ENCODE measurements around the gene UBTD2.

Gene UBTD2

DNA sequence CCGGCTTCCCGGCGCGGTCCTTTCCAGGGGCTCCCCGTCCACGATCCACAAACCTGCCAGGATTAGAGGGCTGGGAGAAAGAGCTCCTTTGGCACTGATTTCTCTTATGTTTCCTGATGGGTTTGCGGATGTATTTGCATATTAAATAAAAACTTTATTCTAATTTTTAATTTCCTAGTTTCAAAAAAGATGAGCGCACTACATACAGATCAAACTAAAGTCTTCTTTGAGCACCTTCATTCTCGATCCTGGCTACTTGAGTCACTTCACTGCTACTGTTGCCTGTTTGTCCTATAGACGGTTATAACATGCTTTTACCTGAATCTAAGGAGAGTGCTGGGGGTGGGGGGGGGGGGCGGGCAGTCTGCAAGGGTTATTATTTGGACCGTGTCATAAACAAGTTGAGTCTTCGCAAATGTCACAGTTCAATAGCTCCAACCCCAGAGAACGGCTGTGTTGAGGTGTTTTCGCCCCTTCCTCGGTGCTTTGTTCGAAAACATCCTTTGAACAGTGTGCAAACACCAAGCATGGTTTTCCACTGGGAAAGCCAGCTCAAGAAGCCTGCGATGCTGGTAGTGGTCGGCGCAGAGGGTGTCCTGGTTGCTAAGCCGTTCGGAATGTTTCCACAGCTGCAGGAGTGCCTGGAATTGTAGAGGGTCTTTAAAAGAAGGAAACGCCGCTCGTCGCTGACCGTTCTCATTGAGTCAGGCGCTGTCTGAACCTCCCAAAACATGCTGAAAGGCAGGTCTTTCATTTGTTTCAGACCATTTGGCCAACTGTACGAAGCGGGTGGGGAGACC lies 94.5 kb downstream of the UBTD2 start:
- DNase-seq: no peak

DNA sequence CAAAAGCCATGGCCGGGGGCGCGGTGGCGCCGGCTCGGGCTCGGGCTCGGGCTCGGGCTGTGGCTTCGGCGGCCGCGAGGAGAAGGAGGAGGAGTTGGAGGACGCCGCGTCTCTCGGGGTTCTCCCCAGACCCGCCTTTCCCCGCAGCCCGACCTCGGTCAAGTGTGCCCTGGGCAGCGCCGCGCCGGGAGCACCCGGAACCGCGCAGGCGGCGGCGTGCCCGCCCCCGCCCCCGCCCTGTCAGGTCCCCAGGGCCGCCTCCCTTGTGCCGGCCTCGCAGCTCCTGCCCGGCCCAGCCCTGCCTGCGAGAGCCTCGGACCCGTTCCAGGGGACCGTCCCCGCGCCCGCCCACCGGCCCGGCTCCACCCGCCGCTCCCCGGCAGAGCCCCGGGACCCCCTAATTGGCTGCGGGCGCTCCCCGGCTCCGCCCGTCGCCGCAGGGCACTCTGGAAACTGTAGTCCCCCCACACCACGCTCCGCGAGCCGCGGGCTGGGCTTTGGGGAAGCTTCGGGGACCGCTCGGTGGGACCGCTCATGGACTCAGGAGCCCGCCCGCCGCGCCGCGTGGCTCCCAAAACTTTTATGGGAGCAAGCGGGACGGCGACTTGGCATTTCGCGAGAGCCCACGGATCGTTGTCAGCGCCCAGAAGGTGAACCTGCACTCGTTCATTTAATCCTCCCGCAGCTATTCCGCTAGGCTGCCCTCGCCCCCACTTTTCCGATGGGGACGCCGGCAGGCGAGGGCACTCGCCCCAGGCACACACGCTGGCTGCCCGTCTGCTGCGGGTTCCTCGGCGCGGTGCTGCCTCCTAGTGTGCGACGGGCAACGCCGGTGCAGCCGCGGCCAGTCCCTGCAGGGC lies 95.3 kb downstream of the UBTD2 start, which contains the start of gene STK10:
TSS of gene STK10 (minus strand) at position 192 of the 860 bp plus-strand sequence. CDS start at position 10, 182 bp downstream.
- peak; percentile 92 for DNase-seq

DNA sequence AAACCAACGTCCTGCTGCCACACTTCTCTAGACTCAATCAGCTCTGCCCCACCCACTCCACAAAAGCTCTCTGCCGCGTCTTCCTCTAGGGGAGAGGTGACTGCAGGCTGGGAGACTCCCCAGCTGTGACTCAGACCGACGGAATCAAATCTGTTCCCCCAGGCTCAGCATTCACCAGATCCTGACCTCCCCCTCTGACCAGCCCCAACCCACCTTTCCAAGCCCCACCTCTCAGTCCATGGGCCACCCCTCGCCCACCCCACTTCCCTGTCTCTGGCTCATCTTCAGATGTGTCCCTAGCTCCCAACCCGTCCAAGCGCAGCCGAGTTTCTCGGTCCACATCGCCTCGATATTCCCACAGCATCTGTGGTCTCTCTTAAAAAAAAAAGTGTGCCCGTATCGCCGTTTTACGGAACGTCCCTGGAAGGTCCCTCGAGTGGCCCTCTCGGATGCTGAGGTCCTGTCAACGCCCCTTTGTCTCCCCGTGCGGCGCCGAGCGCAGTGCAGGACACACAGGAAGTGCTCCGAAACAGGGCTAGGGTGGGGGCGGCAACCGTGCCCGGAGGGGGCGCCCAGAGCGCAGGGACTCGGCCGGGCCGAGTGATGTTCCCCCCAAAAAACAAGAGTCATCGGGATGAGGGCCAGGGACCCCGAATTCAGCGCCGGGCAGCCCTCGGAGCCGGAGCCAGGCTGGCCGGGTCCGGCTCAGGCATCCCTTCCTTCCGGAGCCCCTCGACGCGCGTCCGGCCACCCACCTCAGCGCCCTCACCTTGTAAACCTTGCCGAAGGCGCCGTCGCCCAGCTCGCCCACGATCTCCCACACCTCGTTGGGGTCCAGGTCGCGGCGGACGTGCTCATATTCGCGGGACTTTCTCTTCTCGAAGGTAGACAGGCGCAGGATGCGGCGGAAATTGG lies 96.2 kb downstream of the UBTD2 start:
- DNase-seq: peak; percentile 71

DNA sequence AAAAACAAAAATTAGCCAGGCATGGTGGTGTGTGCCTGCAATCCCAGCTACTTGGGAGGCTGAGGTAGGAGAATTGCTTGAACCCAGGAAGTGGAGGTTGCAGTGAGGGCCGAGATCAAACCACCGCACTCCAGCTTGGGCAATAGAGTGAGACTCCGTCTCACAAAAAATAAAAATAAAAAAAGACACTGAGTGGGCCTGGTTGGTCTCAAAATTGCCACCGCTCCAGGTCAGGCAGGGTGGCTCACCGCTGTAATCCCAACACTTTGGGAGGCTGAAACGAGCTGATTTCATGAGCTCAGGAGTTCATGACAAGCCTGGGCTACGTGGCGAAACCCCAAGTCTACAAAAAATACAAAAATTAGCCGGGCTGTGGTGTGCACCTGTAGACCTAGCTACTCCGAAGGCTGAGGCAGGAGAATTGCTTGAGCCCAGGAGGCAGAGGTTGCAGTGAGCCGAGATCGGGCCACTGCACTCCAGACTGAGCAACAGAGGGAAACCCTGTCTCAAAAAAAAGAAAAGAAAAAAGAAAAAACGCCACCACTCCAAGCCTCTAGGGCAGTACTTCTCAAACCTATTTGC lies 97.4 kb downstream of the UBTD2 start:
- DNase-seq: no peak

DNA sequence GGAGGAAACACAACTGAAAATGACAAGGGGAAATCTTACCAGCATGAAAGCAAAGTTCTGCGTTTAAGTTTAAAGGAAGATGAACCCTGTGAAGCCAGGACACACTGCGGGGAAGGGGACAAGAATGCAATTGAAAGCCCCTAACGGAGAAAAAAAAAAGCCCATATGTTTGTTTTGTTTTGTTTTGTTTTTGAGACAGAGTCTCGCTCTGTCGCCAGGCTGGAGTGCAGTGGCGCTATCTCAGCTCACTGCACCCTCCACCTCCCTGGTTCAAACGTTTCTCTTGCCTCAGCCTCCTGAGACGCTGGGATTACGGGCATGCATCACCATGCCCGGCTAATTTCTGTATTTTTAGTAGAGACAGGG lies 98.5 kb downstream of the UBTD2 start:
- DNase-seq: no peak

DNA sequence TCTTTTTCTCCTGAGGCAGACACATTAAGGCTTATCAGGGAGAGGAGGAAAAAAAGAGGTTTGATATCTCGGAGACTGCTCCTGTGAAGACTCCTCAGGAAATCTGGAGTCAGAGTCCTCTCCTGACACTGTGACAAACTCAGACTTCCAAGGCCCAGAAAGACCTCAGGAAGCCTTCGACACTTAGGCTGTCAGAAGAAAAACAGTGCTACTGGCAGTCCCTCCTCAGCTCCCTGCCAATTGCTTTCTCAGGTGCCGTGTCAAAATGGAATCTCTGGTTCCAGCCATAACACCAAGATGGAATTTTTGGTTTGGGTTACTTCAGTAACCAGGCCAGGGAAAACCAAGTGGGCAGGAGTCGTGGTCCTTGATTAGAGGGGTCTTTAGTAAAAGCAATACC lies 99.7 kb downstream of the UBTD2 start:
- DNase-seq: no peak

DNA sequence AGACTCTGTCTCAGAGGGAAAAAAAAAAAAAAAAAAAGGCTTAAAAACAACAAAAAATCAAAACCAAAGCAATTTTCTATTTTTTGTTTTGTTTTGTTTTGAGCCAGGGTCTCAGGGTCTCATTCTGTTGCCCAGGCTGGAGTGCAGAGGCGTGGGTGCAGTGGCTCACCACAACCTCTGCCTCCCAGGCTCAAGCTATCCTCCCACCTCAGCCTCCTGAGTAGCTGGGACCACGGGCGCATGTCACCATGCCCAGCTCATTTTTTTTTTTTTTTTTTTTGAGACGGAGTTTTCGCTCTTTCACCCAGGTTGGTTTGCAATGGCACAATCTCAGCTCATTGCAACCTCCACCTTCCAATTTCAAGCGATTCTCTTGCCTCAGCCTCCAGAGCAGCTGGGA lies 101.3 kb downstream of the UBTD2 start:
- no peak for DNase-seq

DNA sequence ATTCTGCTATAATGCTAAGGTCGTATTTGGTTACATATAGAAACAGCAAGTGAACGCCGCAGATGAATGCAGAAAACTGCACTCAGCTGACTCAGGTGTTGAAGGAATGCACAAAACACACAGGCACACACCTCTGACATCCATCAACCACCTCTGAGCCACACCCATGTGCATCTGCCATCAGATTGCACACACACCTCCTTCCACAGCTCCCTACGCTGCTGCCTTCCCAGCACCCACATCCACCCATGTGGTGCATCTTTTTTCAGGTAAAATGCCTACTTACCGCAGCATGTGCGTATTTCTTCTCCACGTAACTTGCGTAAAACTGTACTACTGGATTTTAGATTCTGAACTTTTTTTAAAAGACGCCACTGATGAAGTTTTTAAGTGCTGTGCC lies 102.6 kb downstream of the UBTD2 start:
- DNase-seq: no peak

DNA sequence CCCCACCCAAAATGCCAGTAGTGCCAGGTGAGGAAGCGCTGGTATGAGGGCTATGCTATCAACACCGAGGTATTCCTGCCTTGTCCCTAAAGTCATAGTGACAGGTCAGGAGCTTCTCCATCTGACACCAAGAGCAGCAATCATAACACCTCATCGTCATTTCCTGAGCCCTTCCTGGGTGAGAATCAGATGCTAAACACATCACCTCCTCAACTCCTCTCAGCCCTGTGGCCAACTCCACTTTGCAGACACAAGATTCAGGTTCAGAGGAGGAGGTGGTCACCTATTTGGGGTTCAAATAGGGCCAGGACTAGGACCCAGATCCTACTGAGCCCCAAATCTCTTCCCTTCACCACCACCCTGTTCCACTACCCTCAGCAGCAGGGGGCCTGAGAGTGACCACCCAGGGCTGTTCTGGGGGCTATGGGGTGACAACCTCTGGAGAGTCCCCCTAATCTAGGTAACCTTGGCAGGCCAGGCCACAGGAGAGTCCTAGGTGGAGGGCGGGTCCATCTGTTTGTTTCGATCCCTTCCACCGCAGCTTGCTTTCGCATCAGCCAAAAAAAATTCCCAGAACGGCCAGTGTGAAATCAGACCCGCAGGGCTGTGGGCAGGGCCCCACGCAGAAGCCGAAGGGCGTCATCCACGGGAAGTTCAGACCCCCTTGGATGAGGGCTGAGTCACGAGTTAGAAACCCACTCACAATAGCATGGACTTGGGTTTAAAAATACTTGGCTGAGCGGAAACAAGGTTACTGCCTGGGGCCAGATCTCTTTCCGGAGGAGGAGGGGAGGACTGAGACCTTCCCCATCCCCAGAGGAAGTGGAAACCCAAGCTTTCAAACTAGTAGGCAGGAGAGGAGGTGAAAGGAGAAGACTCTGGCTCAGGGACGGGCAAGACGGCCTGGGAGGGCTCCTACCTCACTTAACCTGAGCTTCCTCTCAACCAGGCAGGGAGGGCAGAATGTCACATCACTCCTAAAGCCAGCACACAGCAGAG lies 104.3 kb downstream of the UBTD2 start:
- DNase-seq: no peak

DNA sequence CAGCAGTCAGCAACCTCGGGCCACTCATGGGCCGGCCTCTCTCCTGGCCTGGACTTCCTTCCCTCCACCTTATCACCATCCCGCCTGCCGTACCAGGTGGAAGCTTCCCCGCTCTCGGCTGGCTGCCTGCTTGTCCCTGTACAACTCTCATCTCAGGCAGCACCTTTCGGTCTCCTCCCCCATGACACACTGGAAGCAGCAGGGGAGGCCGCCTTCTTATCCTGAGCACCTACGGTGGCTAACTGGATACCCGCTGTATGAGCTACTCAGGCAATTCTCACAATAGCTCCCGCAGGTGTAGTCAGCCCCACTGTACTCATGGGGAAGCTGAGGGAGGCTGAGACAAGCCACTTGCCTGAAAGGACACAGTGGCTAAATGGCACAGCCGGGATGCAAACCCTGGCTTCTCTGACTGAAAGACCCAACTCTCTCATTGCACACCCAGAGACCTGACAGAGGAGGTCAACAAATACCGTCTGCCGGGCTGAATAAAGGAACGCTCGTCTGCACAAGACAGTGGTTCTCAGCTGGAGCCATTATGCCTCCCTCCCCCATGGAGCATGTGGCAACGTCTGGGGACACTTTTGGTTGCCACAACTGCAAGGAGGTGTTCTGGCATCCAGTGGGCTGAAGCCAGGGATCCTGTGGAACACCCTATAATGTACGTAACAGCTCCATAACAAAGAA lies 105.1 kb downstream of the UBTD2 start:
- DNase-seq: no peak

DNA sequence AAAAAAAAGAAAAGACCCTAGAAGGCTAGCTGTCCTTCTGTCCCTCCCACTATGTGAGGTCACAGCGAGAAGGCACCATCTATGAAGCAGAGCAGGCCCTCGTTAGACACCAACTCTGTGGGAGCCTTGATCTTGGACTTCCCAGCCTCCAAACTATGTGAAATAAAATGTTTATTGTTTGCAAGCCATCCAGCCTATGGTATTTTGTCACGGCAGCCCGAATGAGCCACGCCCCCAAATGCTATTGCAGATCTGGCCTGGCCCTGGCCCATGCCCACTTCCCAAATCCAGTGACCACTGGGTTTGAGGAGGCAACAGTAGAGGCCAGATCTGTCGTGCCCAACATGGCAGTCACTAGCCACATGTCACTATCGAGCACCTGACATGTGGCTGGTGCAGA lies 106.4 kb downstream of the UBTD2 start:
- DNase-seq: no peak

DNA sequence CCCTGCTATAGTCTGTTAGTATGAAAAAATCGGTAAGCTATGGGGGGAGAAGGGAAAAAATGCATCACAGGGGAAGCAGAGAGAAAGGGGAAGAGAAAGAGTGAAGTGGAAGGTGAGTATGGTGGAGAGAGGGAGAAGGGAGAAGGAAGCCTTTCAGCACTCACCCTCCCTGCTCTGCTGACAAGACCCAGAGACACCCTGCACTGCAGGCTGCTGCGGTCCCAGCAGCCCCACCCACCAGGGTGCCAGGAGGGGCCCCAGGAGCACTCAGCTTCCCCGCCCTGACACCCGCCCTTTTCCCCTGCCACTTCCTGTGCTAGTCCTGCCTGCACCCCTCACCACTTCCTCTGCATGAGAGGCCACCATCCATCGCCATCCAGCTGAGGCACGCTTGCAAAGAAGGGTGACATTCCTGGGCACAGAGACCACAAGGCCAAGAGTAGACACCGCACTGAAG lies 108.3 kb downstream of the UBTD2 start:
- peak; percentile 92 for DNase-seq

DNA sequence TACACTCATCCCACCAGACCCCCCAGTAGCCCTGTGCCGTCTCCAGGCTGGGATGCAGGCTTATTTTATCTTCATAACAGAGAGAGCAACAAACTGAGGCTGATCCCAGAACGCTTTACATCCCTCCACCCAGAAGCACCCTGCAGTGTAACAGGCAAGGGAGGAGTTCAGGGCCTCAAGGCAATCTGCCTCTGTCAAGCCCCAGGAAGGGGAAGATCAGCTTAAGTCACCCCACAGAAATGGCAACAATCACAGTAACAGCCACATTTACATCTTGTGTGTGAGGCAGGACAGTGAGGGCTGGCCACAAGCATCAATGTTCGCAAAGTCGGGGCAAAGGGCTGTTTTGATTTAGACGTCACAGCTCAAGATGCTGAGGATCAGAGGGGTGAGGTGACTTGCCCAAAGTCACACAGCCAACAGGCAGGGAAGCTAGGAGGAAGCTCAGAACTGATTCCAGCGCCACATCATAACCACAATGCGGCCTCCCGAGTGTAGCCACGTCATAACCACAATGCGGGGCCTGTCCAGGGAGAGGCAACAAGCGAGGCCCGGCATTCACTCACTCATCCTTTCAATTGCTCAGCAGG lies 109.9 kb downstream of the UBTD2 start:
- DNase-seq: no peak

DNA sequence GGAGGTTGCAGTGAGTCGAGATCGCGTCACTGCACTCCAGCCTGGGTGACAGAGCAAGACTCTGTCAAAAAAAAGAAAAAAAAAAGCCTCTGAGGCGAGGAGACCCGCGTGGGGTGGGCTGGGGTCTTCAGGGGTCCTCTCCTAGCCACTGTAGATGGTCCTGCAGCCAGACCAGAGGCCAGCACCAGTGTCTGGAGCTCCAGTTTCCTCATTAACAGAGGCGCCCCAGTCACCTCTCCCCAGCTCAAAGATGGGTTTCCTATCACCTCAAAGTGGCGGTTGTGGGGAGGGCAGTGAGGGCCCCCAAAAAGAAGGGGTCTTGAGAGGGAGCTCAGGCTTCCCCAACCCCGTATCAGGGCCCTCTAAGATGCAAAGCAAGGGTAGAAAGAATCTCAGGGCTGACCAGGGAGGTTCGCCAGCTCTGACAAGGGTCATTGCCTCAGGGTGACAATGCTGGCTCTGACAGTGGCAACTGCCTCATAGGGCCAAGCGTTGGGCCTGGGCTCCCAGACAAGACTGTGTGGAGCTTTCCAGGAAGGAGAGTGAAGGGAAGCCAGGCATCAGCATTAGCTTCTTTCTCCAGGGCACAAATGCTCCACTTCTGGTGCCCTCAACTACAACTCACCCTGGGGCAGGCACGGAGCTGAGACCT lies 110.5 kb downstream of the UBTD2 start:
- DNase-seq: no peak

DNA sequence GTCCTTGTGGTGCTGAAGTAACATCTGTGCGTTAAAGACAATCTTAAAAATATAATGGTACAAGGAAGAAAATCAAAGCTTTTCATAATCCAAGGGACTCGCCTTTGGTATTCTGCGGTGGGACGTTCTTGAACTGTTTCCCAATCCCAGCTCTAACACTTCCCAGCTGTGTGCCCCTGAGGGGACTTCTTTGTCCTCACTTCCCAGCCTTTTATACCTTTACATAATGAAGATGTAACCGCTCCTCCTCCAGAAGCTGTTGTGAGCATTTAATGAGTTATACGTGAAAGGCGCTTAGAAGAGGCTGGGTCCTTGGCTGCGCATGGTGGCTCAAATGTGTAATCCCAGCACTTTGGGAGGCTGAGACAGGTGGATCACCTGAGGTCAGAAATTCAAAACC lies 112.4 kb downstream of the UBTD2 start:
- DNase-seq: no peak

DNA sequence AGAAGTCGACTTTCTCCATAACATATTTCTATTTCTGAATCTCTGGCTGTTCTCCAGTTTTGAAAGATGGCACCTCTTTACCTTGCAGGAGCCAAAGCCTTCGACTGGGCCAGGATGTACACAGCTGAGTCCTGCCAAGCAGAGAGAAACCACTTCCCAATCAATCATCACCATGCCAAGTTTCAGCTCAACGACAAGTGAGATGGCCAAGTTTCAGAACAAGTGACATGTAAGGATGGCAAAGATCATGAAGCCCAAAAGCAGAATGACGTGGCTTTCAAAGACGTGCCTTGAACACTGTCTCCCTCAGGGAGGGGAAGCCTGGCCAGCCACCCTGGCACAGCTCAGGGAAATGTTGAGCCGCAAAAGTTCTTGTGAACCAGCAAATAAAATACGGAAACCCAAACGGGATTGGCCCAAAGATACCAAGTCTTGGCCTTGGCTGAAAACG lies 113.3 kb downstream of the UBTD2 start:
- no peak for DNase-seq

DNA sequence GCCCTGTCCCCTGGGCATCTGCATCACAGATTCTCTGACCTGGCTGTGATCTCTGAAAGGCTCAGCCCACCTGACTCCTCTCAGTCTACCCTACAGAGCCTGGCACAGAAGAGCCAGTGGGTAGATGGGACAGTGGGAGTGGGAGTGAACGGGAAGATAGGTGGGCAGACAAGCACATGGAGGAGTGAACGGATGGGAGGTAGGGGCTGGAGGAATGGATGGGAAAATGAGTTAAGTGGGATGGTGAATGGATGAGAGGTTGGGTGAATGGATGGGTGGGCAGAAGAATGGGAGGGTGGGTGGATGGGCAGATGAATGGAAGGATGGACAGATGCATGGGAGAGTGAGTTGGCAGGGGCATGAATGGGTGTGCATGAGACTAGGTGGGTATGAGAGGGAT lies 114.3 kb downstream of the UBTD2 start:
- no peak for DNase-seq

DNA sequence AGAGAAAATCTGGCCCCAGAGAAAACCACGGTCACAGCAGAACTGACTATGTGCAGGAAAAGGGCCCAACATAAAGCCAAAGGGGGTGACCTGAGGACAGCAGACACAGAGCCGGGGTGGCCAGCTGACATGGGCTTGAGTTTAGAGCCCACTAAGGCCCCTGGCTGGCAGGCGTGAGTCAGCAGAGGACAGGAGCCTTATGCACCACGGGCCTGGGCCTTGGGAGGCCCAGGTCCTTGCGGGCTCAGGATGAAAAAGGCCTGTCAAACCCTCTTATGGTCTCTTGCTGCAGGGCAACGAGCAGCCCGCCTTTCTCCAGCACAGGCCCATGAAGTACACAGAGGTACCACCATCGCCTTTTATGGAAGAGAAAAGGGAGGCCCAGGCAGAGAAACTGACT lies 115.3 kb downstream of the UBTD2 start:
- no peak for DNase-seq

DNA sequence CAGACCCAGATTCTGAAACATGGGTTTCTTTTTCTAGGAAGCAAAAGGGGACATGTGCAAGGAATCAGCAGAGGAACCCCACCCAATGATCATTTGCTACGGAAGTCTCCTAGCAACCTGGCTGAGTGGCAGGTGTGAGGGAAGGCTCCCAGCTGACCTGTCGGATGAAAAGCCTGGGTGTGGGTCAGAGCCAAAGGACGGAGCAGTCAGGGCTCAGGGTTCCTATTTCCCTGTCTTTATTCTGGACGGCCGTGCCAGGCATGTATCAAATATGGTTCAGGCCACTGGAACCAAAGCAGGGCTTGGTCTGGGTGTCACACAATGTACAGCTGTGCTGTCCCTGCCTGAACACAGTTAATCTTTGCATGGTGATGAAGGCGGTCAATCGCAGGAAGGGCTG lies 115.7 kb downstream of the UBTD2 start:
- DNase-seq: no peak
